Activated T-helper 9 cell treated with anti-CD3 and anti-CD28 coated beads, Interleukin-2, amount 50 U/mL, for 16 hours (primary cell): ENCODE measurements around the gene NACC2.
"Not testable (repeated sequence)": the region's sequence is repeated elsewhere in the genome, so short reads cannot be mapped to it uniquely, and the experiment has no call there.

Experiments
- DNase-seq: peaks from one replicate; pipeline ENCODE4 v3.0.0-alpha.2; 2020; ENCODE audit warnings: low read depth

NACC2 gene

DNA sequence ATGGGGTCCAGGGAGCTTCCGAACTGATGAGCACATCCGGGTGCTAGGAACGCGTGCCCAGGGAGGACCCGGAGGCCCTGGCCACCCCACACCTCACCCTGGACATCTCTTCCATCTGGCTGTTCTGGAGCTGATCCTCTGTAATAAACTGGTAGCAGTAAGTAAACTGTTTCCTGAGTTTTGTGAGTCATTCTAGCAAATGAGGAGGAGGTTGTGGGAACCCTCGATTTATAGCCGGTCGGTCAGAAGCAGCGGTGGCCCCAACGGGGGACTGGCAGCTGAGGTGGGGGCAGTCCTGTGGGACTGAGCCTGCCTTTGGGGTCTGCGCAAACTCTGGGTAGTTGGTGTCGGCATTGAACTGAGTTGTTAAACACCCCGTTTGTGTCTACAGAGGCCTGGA, 118.6 kb downstream of the NACC2 start:
- DNase-seq = no peak

DNA sequence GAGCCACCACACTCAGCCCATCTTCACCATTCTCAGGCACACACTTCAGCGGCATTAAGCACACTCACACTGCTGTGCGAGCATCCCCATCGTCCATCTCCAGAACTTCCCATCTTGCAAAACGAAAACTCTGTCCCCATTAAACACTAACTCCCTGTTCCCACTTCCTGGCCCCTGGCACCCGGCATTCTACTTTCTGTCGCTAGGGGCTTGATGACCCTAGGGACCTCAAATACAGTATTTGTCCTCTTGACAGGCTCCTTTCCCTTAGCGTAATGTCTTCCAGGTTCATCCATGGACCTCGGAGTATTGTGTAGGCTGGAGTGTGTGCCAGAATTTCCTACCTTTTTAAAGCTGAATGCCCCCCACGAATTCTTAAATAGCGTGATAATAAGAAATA, 119.3 kb downstream of the NACC2 start:
- no peak for DNase-seq

DNA sequence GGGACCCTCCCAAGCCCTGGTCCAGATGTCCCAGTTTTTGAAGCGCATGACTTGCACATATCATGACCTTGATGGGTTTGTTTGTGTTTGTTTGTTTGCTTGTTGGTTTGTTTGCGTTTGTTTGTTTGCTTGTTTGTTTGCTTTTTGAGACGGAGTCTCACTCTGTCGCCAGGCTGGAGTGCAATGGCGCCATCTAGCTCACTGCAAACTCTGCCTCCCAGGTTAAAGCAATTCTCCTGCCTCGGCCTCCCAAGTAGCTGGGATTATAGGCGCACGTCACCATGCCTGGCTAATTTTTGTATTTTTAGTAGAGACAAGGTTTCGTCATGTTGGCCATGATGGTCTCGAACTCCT, 120.9 kb downstream of the NACC2 start:
- DNase-seq = no peak

DNA sequence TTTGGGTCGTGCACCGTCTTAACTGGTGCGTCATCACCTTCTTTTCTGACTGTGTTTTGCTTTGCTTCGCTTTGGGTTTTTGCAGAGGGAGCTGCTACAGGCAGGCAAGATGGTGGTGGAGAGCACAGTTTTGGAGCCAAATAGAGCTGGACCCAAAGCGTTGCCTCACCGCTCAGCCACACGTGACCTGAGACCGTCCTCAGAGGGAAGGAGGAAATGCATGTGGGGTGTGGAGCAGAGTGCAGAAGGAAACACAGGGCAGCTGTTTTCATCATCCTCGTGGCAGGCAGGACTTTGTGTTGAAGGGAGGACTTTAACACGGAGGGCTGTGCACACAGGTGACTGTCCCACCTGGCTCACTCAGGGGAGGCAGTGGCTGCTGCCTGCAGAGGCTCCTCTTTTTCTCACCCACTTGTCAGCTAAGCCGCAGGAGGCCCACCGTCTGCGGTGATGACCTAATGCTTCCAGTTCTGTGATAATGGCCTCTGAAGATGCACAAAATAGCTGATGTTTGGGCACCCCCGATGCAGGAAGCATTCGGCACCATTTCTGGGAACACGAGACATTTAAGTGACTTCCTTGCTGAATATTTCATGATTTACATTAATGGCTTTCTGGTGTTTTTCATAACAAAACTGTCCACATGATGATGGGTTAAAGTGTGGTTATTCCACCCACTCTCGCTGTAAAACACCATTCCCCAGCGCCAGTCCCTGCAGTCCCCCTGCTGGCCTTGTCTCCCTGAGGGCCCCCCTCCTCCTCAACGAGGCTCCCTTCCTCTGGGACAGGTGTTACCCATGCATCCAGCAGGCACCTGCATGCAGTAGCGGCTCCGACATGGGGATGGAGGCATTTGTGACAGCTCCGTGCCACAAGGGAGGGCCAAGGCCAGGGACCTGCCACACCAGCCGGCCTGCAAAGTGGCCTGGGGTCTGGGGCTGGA, 121.5 kb downstream of the NACC2 start:
- DNase-seq = no peak

DNA sequence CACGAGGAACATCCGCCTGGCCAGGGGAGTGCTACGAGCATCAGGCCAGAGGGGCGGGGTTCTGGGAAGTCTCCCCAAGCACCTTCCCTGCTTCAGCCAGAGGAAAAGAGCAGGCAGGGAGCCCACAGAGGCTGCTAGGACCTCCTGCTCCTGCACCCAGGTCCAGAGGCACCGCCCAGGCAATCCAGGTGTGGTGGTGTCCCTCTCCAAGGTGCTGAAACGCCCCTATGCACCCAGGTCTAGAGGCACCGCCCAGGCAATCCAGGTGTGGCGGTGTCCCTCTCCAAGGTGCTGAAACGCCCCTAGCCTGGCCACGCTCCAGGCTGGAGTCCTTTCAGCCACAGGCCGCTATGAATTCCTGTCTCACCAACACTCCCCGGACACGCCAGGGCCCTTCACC, 123.2 kb downstream of the NACC2 start:
- DNase-seq = no peak

DNA sequence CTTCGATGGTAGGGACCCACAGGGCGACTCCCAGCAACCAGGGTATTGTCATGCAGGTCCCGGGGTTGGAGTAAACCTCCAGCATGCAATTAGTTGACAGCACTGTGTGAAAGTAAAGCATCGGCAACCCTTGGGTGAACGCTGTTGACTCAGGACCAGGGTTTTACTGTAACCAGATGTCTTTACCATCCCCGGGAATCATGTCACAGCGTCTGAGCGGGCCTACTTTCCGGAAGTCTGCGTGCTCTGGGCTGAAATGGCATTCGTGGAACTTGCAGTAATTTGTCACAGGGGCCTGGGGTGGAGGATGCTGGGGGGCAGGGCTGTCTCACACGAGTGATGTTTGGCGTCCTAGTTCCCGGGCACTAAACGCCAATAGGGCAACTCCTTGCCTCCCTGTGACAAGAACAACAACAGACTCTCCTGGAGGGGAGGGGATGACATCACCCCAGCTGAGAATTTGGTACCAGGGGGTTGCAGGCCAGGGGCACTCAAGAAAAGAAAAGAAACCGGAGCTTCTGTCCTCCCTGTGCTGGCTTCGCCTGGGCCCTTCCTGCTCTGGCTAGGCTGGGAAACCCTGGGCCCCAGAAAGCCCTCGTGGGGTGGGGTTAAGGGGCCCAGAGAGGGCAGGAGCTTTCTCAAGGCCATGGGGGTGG, 123.8 kb downstream of the NACC2 start:
- no peak for DNase-seq

DNA sequence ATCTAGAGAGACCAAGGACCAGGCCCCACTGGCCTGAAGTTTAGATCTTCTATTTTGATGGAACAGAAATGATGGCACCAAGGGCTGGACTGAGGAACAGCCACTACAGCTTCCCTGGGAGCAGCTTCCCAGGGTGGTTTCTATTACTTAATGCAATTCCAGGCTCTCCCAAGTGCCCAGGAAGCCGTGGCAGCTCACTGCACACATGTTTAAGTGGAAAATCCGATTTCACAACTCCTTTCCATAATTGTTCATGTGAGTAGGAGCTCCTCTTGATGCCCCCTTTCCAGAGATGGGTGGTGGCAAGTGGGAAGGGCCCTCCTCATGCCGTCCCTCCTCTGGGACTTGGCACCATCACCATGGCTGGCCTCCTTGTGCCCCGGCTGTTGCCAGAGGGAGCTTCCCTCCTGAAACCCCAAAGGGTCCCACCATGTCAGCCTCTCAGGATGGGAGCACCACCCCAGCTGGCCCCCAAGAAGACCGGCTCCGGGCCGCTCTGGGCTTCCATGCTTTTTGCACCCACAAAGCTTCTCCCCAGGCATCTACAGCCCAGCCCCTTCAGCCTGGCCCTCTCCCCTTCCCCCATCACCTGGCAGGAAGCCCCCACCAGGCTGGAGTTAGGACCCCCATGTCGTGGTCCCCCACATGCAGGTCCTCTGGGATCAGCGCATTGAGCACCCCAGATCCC, 124.8 kb downstream of the NACC2 start:
- no peak for DNase-seq

DNA sequence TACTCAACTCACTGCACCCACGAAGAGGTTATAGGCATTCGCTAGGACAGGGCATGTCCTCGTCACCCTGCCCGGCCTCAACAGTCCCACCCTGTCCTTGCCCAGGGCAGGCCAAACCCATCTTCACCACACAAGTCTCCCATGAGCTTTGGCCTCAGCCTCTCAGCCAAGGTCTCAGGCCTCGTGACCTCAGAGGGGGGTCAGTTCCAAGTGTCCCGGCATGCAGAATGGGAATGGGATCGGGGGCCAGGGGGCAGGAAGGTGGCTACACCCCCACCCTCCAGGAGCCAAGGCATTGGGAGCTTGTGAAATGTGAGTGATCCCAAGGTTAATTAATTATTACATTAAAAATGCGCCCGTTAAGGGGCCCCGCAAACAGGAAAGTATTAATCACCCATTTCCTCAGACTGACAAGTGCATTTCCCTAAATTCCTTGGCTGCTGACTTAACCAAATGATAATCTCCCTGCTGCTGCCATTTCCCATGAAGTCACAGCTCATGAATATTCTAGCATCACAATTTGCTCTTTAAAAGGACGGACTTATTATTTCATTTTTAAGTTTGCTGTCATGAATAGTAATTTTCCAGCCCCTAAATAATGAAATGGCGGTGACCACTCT, 125.9 kb downstream of the NACC2 start:
- DNase-seq = no peak

DNA sequence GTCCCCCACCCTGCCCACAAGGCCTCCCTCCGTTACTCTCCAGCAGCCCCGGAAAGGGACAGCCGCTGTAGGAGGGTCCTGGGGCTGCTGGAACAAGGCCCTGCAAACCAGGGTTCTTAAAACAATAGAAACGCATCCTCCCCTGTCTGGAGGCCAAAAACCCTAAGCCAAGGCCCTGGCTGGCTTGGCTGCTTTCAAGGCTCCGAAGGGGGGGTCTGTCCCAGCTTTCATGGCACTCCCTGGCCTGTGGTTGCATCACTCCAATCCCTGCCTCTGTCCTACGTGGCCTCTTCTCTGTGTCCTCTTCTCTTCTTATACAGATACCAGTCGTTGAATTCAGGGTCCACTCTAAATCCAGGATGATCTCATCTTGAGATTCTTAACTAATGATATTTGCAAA, 126.5 kb downstream of the NACC2 start:
- DNase-seq = no peak

DNA sequence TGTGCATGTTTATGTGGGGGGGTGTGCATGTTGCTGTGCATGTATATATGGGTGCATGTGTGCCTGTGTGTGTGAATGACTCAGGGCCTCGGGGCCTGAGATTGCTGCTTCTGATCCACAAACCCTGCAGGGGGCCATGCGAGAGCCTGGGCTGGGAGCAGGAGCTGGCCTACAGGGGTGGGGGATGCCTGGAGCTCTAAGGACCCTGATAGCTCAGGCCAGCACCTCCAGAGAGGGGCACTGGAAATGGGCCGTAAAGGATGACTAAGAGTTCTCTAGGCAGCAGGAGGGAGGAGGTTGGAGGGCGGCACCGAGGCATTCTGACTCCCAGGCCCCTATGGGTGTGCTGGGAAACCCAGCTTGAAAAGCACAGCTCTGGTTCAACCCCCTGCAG, 127.0 kb downstream of the NACC2 start:
- no peak for DNase-seq

DNA sequence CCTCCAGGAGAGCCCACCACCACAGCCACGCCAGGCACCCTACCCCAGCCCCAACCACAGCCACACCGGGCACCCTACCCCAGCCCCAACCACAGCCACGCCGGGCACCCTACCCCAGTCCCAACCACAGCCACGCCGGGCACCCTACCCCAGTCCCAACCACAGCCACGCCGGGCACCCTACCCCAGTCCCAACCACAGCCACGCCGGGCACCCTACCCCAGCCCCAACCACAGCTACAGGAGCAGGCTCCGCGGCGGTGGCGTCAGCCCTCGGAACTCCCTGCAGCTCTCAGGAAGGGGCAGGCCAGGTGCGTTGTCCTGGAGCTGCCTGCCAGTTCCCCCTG, 128.2 kb downstream of the NACC2 start:
- DNase-seq = not testable (repeated sequence)

DNA sequence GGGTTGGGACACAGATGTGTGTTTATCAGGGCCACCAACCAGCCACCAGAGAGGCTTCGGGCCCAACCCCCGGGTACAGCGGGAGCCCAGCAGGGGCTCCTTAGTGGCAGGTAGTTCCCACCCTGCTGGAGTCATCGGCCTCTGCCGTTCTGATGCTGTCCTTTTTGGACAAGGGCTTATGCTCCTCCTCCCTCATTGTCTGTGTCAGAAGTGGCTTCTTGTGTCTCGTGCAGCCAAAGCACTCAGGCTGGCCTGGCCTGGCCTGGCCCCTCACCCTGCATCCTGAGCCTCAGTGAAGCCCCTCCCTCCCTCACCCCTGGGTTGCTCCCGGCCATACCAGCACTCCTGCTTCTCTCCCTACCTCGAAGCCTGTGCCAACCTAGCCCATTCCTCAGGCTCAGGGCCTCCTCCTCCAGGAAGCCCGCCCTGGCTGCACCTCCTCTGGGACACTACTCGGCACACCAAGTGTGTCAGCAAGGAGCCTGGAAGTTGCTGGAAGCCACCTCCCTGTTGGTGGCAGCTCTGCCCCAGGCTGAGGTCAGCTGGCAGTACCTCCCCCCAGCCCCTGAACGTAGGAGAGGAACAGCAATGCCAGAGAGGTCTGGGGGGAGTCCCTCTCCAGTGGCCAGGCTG, 129.8 kb downstream of the NACC2 start:
- no peak for DNase-seq

DNA sequence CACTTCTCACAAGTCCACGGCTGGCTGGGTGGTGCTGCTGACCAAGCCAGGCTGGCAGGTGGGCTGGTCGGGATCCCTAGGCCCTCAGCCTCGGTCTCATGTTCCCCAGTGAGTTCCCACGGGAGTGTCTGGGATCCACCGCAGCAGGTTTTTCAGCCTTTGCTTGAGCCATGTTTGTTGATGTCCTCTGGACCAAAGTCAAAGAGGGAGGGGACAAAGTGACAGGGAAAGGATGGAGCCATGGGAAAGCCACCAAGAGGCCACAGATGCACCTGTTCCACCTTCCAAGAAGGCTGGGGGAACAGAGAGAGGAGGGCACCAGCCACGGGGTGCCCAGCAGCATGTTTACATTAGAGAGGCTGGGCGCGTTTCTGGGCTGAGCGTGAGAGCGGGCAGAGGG, 131.2 kb downstream of the NACC2 start:
- no peak for DNase-seq

DNA sequence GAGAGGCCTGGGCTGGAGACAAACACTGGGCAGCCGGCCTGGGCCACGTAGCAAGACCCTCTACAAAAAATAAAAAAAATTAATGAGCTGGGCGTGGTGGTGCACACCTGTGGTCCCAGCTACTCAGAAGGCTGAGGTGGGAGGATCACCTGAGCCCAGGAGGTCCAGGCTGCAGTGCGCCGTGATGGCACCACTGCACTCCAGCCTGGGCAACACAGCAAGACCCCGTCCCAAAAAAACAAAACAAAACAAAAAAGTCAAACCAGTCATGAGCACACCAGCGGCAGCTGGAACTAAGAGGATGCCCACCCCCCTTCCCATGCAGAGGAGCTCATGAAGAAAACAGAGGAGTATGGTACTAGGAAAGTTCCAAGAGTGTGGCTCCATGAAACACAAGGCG, 131.8 kb downstream of the NACC2 start:
- no peak for DNase-seq

DNA sequence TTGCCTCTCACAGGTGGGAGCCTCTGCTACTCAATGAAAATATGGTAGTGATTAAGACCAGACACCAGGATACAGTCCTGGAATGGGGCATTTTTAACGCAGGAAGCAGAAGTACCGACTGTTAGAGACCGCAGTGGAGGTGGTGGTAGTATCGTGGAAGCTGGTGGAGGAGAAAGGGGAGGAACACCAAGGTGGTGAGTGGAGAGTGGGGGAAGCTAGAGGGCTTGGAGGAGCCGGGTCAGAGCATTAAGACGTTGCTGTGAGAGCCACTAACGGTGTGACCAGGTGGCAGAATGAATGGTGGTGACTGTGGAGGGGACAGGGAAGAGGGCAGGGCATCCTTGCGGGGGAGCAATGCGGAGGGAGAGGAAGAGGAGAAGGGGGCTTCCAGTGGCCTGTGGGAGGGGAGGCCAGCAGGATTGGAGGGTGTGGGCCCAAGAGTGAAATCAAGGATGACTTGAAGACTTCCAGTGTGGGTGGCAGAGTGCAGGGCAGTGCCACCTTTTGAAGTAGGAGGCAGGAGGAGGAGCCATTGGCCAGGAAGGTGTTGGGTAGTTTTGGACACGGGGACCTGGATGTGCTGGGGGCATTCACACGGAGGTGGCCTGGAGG, 132.3 kb downstream of the NACC2 start:
- no peak for DNase-seq

DNA sequence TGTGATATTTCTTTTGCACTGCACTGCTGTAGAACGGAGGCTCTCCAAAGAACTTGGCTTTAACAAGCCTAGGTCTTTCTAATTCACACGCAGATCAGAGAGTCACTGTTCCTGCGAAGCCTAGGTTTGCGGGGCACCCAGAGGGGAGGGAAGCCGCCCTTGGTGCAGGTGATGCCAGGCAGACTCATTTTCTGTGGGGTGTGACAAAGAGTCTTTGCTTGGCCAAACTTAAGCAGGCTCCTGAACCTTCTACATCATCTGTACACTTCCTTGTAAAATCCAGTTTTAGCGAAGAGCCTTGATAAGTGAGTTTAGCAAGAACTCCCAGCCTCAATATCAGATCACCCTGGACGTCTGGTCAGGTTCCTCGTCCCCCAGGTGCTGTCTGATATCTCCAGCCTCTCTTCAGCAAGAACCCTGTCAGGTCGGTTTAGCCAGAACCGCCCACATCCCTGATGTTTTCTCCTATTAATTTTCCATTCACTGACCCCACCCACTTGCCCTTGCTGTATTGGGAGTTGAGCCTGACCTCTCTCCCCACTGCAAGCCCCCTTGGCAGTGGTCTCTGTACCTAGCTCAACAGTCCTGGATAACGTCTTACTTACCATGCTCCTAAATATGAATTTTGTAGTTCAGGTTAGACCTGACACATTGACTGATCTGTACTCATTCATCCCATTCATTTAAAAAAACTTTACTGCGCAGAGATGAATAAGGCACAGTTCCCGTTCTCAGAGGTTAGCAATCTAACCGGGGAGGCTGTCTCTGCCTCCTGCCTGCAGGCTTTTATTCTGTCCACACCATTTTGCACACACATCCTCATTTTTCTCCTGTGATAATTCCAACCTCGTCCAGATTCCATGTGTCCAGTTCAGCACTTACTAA, 133.0 kb downstream of the NACC2 start:
- DNase-seq = no peak

DNA sequence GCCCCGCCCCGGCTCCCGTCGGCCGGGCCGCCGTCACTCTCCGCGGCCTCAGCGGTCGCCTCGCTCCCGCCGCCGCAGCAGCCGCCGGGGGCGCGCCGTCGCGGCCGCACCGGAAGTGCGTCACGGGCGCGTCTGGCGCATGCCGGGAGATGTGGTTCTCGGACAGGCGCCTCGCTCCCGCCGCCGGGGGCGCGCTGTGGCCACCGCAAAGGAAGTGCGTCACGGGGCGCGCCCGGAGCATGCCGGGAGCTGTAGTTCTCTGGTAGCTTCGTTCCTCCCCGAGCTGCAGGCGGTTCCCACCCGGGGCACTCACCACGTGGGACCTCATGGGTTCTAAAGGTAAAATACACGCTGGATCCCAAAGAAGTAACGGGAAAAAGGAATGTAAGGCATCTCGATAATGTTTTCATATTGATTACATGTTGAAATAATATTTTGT, 133.8 kb downstream of the NACC2 start, which contains the start of gene UBAC1:
TSS of gene UBAC1 (minus strand) at position 97 of the 439 bp plus-strand sequence. CDS start 211 bp downstream, outside the sequence.
- peak; percentile 95 for DNase-seq

DNA sequence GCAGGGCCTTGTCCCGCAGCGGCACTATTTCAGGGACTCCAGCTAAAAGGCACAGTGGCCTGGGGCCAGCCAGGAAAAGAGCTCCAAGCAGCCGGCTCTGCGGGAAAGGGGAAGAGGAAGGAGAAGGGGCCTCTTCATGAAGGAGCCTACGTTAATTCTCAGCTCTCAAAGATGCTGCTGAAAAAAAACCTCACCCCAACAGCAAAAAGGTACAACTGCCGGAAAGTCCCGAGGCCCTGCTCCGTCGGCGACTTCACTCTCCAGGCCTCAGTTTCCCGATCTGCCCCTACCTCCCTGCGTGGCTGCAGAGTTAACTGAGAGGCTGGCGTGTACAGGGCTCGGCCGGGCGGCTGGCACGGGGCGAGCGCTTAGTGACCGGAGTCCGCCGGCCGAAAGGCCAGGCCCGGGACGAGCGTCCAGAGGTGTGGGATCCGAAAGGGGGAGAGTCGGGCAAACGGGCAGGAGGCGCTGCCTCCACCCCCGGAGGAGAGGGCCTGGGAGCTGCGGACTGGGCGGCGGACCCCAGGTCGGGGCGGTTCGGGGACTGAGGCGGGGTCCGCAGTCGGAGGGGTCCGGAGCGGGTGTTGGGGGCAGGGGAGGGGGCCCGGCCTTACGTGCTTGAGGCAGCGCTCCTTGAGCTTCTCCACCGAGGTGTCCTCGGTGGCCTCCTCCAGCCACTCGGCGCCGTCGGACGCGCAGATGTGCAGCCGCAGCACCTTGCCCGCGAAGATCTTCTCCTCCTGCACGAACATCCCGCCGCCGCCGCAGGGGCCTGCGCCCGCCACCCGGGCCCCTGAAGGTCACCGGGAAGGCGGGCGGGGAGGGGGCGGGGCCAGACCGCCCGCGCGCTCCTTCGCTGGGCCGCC, 134.4 kb downstream of the NACC2 start:
- DNase-seq = no peak

DNA sequence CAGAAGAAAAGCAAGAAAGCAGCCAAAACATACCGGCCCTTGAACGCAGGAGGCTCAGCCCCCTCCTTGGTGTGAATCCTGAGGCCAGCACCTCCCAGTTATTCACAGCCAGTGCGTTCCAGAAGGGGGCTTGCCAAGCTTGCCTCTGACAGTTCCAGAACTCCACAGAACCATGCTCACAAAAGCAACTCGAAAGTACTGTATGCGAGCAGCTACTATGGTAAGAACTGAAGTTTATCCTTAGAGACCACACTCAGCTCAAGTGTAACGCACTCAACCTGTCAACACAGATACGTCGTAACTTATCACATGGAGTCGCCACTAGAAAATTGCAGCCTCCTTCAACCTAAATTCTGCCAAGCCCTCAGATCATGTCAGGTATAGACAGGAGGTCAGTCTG, 135.3 kb downstream of the NACC2 start:
- no peak for DNase-seq

DNA sequence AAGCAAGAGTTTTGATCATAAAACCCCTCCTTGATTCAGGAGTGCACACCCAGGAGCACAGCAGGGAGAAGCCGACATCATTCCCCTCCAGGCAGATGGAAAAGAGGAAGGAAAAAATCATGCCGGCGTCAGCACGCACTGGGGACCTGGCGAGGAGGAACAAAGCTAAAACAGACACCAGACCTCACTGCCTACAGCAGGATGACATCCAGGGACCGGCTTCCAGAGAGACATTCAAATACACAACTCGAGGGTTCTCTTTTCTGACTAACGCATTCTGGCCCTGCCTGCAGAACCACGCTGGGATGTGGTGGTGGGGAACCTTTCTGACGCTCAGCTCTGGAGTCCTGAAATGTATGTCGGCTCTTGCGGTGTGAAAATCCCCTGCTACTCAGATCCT, 136.6 kb downstream of the NACC2 start:
- DNase-seq = no peak
